HepG2 (cell line): ENCODE results near the gene XPR1. TPM values are rescaled to one million over a fixed set of nuclear protein-coding genes. Genes with fewer than 3 reads are reported as not detected.

Experiments
- ATAC-seq: fragments of 200-7000 bp; cut with Tn5 transposase; 3 replicates; pipeline ENCODE4 v1.9.1; 2020; ENCODE audit warnings: mild to moderate bottlenecking, moderate library complexity
- BruUV-seq: library from RNA; stranded (reverse); fragments of 400-500 nt; replicated peaks from 2 replicates; lab custom pipeline; 2021; lab: Mats Ljungman, UMichigan
- CTCF ChIA-PET: fragments of 300-600 bp; formaldehyde crosslinking; extraction: SDS; loops from one replicate; lab custom pipeline; 2021; ENCODE audit warnings: low total read pairs, inconsistent platforms, low intra/inter-chr PET ratio; lab: Yijun Ruan, JAX
- POLR2A ChIA-PET: fragments of 350-600 bp; sonication (Branson Sonifier 250); formaldehyde crosslinking; loops from one replicate; lab custom pipeline; 2020; ENCODE audit warnings: antibody characterized with exemption, inconsistent platforms; lab: Yijun Ruan, JAX
- DNase-seq: peaks from one replicate; pipeline ENCODE4 v3.0.0-alpha.2; 2015; ENCODE audit warnings: low spot score
- FAIRE-seq: peaks from 3 replicates; lab custom pipeline; 2011; peaks lifted over from hg19 to GRCh38; lab: Jason Lieb, UNC
- H2AFZ ChIP-seq: one replicate; pipeline ENCODE4 v1.6.1; 2011; ENCODE audit warnings: low read length, inconsistent platforms
- H3K27ac ChIP-seq: fragments of 300-600 bp; 3 replicates; pipeline ENCODE4 v1.8.0; 2011; ENCODE audit warnings: mixed run types, mild to moderate bottlenecking, mixed read lengths, low read length, inconsistent platforms; ENCODE audit not compliant: insufficient read depth; ENCODE audit errors: extremely low read length
- H3K27me3 ChIP-seq, 2 experiments: fragments of 200-600 bp in 1 of 2; 2 replicates in 1 of 2; 3 replicates in 1 of 2; pipeline versions ENCODE4 v1.6.0 to v1.8.0; 2011; ENCODE audit warnings: low read length in 2 of 2, mild to moderate bottlenecking in 2 of 2, moderate library complexity in 2 of 2, inconsistent platforms in 1 of 2; ENCODE audit not compliant: insufficient read depth in 2 of 2, control insufficient read depth in 1 of 2
- H3K36me3 ChIP-seq, 2 experiments: fragments of 200-600 bp in 1 of 2; replicated peaks in 1 of 2; 2 replicates in 1 of 2; 3 replicates in 1 of 2; pipeline versions ENCODE4 v1.5.1 to v1.8.0; 2011; ENCODE audit warnings: low read length in 2 of 2, inconsistent platforms in 1 of 2; ENCODE audit not compliant: insufficient read depth in 2 of 2, control insufficient read depth in 1 of 2
- H3K4me1 ChIP-seq: 2 replicates; pipeline ENCODE4 v1.5.1; 2012; ENCODE audit warnings: low read length, inconsistent platforms; ENCODE audit not compliant: insufficient read depth
- H3K4me2 ChIP-seq: 2 replicates; pipeline ENCODE4 v1.6.0; 2011; ENCODE audit warnings: low read depth, low read length, inconsistent platforms
- H3K4me3 ChIP-seq, 3 experiments: fragments of 200-600 bp in 1 of 3; sonication (generic), shearing (Covaris generic) in 1 of 3; replicated peaks in 1 of 3; 2 replicates each; pipeline ENCODE4 v1.5.1; 2011 to 2016; ENCODE audit warnings: low read length in 3 of 3, inconsistent platforms in 2 of 3, low read depth in 2 of 3, mild to moderate bottlenecking in 2 of 3, control low read depth in 1 of 3, mixed read lengths in 1 of 3; ENCODE audit not compliant: insufficient read depth in 1 of 3
- H3K79me2 ChIP-seq: one replicate; pipeline ENCODE4 v1.6.1; 2011; ENCODE audit warnings: low read length, inconsistent platforms; ENCODE audit not compliant: insufficient read depth
- H3K9ac ChIP-seq: 2 replicates; pipeline ENCODE4 v1.6.0; 2011; ENCODE audit warnings: mild to moderate bottlenecking, low read depth, low read length, inconsistent platforms; ENCODE audit not compliant: insufficient read depth
- H3K9me3 ChIP-seq: 2 replicates; pipeline ENCODE4 v1.5.1; 2012; ENCODE audit warnings: mild to moderate bottlenecking, low read length
- H4K20me1 ChIP-seq: 2 replicates; pipeline ENCODE4 v1.6.0; 2011; ENCODE audit warnings: inconsistent platforms, mild to moderate bottlenecking, low read length, moderate library complexity; ENCODE audit not compliant: insufficient read depth
- CEBPB ChIP-seq: IDR thresholded peaks from 2 replicates; pipeline ENCODE4 v1.6.1; 2011; ENCODE audit warnings: low read depth, low read length, improper control_type of control experiment, borderline replicate concordance
- RXRA ChIP-seq: sonication (generic); formaldehyde crosslinking; IDR thresholded peaks from 2 replicates; pipeline ENCODE4 v1.5.1; 2020; ENCODE audit warnings: missing genetic modification reagents
- SP2 ChIP-seq: sonication (generic); formaldehyde crosslinking; IDR thresholded peaks from 2 replicates; pipeline ENCODE4 v1.5.1; 2020; ENCODE audit warnings: mild to moderate bottlenecking, missing genetic modification reagents
- SRSF4 ChIP-seq: fragments of 200-400 bp; formaldehyde crosslinking; IDR thresholded peaks from one replicate; pipeline ENCODE4 v1.6.1; 2018; ENCODE audit warnings: mild to moderate bottlenecking, low read depth, low read length, moderate library complexity; ENCODE audit not compliant: poor library complexity, severe bottlenecking
- ZBTB20 ChIP-seq: sonication (generic); formaldehyde crosslinking; IDR thresholded peaks from 2 replicates; pipeline ENCODE4 v1.8.1; 2023; ENCODE audit warnings: missing genetic modification reagents, low read depth, mild to moderate bottlenecking, borderline replicate concordance
- ZNF460 ChIP-seq: sonication (generic); formaldehyde crosslinking; IDR thresholded peaks from 2 replicates; pipeline ENCODE4 v1.5.1; 2020; ENCODE audit warnings: missing genetic modification reagents, mild to moderate bottlenecking, borderline replicate concordance
- ZNF510 ChIP-seq: sonication (generic); formaldehyde crosslinking; IDR thresholded peaks from 2 replicates; pipeline ENCODE4 v1.4.0; 2020; ENCODE audit warnings: low read depth, mild to moderate bottlenecking, missing genetic modification reagents
- ZNF788 ChIP-seq: sonication (generic); formaldehyde crosslinking; IDR thresholded peaks from 2 replicates; pipeline ENCODE4 v1.5.0; 2020; ENCODE audit warnings: mild to moderate bottlenecking, missing genetic modification reagents, borderline replicate concordance
- ZNF850 ChIP-seq: sonication (generic); formaldehyde crosslinking; conservative IDR thresholded peaks from 2 replicates; pipeline ENCODE4 v1.9.0; 2021; ENCODE audit warnings: mild to moderate bottlenecking, missing genetic modification reagents
- WGBS: methylation state at CpG from one replicate; pipeline ENCODE4 v1.1.6; 2017; ENCODE audit warnings: low lambda C conversion rate; 5-methylcytosine and 5-hydroxymethylcytosine counted together
- in situ Hi-C: cut with HindIII; loops from 2 replicates; pipeline ENCODE4 v1.10.0; 2017; ENCODE audit warnings: low pct_unique_long_range_greater_than_20kb; ENCODE audit not compliant: extremely low pct_ligation_motif_present
- intact Hi-C: fragments of 100-400 bp; cut with micrococcal nuclease; formaldehyde crosslinking; loops from one replicate; pipeline ENCODE4 v1.10.0; 2022; ENCODE audit not compliant: unreplicated experiment
- polyA plus RNA-seq, 8 experiments: library from polyadenylated mRNA; depleted of rRNA in 3 of 8; stranded (reverse) in 7 of 8; unstranded in 1 of 8; fragments of >200 nt; fragmentation: Illumina TruSeq in 4 of 8; extraction: Trizol in 4 of 8; gene quantifications; 2 replicates each; pipeline versions ENCODE4 v1.2.1 to v1.2.3, GENCODE V29; 2011 to 2016; ENCODE audit warnings: low read depth in 4 of 8, missing spikeins in 1 of 8, mixed read lengths in 1 of 8; ENCODE audit not compliant: insufficient read depth in 1 of 8
- total RNA-seq, 5 experiments: library from RNA; depleted of rRNA; stranded (reverse); fragments of >200 nt; fragmentation: Illumina TruSeq; extraction: Trizol; gene quantifications; 2 replicates each; pipeline ENCODE4 v1.2.3, GENCODE V29; 2016; ENCODE audit warnings: low read depth in 1 of 5
- TF ChIP-seq, protein P1 (sequence below): IDR thresholded peaks from 2 replicates; pipeline ENCODE4 v1.6.1; 2016; ENCODE audit warnings: missing biosample characterization, missing genetic modification reagents, low read depth
- TF ChIP-seq, protein P2 (sequence below): IDR thresholded peaks from 2 replicates; pipeline ENCODE4 v1.4.0; 2020; ENCODE audit warnings: mild to moderate bottlenecking, missing genetic modification reagents
- TF ChIP-seq, protein P3 (sequence below): IDR thresholded peaks from 2 replicates; pipeline ENCODE4 v1.6.1; 2016
- TF ChIP-seq, protein P4 (sequence below): IDR thresholded peaks from 2 replicates; pipeline ENCODE4 v1.6.1; 2016; ENCODE audit warnings: low read depth, borderline replicate concordance
- TF ChIP-seq, protein P5 (sequence below): sonication (generic); formaldehyde crosslinking; IDR thresholded peaks from 2 replicates; pipeline ENCODE4 v1.8.1; 2023; ENCODE audit warnings: missing genetic modification reagents, inconsistent platforms, borderline replicate concordance
- TF ChIP-seq, protein P6 (sequence below): sonication (generic); formaldehyde crosslinking; conservative IDR thresholded peaks from 2 replicates; pipeline ENCODE4 v1.8.1; 2023; ENCODE audit warnings: missing genetic modification reagents

The XPR1 gene
- total and polyA plus RNA-seq, 2 of the 13 experiments (the other 11 are each of a cell fraction or from before 2014, with no cell fraction given) = 22.3 to 23.6 TPM

DNA sequence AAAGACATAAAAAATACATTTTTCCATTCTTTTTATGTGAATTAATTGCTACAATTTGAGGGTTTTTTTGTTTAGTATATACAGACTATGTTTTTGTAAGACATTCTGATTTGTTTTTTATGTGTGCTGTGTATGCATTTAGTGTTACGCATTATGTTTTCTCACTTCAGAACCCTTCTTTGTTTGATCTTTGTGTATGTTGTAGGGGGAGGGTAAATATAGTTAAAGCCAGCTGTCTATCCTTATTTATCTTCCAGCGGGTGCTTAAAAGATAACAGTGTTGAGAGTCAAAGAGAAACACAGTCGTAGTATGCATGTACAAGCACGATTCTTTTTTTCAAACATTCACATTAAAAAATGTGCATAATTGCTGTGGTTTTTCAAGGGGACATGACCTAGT, 183.4 kb downstream of the XPR1 start (continued):
- TF ChIP-seq ZBTB20 (CRISPR knock-in tag) (peak; percentile 87; the same call in 1 of the 2 replicates), ZNF510 (CRISPR knock-in tag) (no peak), SRSF4 (no peak), SP2 (no peak), ZNF788 (CRISPR knock-in tag) (no peak), CEBPB (no peak)
- TF ChIP-seq, protein P1, sequence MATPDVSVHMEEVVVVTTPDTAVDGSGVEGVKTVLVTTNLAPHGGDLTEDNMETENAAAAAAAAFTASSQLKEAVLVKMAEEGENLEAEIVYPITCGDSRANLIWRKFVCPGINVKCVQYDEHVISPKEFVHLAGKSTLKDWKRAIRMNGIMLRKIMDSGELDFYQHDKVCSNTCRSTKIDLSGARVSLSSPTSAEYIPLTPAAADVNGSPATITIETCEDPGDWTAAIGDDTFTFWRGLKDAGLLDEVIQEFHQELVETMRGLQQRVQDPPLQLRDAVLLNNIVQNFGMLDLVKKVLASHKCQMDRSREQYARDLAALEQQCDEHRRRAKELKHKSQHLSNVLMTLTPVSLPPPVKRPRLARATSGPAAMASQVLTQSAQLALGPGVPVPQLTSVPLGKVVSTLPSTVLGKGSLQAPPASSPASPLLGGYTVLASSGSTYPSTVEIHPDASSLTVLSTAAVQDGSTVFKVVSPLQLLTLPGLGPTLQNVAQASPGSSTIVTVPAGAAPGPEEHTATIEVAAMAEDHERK = no peak
- TF ChIP-seq, protein P2, sequence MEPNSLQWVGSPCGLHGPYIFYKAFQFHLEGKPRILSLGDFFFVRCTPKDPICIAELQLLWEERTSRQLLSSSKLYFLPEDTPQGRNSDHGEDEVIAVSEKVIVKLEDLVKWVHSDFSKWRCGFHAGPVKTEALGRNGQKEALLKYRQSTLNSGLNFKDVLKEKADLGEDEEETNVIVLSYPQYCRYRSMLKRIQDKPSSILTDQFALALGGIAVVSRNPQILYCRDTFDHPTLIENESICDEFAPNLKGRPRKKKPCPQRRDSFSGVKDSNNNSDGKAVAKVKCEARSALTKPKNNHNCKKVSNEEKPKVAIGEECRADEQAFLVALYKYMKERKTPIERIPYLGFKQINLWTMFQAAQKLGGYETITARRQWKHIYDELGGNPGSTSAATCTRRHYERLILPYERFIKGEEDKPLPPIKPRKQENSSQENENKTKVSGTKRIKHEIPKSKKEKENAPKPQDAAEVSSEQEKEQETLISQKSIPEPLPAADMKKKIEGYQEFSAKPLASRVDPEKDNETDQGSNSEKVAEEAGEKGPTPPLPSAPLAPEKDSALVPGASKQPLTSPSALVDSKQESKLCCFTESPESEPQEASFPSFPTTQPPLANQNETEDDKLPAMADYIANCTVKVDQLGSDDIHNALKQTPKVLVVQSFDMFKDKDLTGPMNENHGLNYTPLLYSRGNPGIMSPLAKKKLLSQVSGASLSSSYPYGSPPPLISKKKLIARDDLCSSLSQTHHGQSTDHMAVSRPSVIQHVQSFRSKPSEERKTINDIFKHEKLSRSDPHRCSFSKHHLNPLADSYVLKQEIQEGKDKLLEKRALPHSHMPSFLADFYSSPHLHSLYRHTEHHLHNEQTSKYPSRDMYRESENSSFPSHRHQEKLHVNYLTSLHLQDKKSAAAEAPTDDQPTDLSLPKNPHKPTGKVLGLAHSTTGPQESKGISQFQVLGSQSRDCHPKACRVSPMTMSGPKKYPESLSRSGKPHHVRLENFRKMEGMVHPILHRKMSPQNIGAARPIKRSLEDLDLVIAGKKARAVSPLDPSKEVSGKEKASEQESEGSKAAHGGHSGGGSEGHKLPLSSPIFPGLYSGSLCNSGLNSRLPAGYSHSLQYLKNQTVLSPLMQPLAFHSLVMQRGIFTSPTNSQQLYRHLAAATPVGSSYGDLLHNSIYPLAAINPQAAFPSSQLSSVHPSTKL (CRISPR knock-in tag) = peak; percentile 89

DNA sequence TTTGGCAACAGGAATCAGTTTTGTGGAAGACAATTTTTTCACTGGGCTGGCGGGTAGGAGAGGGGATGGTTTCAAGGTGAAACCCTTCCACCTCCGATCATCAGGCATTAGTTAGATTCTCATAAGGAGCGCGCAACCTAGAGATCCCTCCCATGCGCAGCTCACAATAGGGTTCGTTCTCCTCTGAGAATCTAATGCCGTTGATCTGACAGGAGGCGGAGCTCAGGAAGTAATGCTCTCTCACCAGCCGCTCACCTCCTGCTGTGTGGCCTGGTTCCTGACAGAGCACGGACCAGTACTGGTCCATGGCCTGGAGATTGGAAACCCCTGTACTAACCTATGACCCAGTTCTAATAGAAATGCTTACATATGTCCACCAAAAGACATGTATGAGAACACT, 184.3 kb downstream of the XPR1 start:
- CTCF ChIA-PET = no interaction called here
- ATAC-seq = no peak
- TF ChIP-seq RXRA (CRISPR knock-in tag) (no peak), ZNF460 (no peak), ZNF850 (CRISPR knock-in tag) (no peak)
- TF ChIP-seq, protein P3, sequence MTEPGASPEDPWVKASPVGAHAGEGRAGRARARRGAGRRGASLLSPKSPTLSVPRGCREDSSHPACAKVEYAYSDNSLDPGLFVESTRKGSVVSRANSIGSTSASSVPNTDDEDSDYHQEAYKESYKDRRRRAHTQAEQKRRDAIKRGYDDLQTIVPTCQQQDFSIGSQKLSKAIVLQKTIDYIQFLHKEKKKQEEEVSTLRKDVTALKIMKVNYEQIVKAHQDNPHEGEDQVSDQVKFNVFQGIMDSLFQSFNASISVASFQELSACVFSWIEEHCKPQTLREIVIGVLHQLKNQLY (CRISPR knock-in tag) = no peak
- TF ChIP-seq, protein P4, sequence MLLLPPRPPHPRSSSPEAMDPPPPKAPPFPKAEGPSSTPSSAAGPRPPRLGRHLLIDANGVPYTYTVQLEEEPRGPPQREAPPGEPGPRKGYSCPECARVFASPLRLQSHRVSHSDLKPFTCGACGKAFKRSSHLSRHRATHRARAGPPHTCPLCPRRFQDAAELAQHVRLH = no peak
- TF ChIP-seq, protein P5, sequence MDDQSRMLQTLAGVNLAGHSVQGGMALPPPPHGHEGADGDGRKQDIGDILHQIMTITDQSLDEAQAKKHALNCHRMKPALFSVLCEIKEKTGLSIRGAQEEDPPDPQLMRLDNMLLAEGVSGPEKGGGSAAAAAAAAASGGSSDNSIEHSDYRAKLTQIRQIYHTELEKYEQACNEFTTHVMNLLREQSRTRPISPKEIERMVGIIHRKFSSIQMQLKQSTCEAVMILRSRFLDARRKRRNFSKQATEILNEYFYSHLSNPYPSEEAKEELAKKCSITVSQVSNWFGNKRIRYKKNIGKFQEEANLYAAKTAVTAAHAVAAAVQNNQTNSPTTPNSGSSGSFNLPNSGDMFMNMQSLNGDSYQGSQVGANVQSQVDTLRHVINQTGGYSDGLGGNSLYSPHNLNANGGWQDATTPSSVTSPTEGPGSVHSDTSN = no peak
- TF ChIP-seq, protein P6, sequence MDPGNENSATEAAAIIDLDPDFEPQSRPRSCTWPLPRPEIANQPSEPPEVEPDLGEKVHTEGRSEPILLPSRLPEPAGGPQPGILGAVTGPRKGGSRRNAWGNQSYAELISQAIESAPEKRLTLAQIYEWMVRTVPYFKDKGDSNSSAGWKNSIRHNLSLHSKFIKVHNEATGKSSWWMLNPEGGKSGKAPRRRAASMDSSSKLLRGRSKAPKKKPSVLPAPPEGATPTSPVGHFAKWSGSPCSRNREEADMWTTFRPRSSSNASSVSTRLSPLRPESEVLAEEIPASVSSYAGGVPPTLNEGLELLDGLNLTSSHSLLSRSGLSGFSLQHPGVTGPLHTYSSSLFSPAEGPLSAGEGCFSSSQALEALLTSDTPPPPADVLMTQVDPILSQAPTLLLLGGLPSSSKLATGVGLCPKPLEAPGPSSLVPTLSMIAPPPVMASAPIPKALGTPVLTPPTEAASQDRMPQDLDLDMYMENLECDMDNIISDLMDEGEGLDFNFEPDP (CRISPR knock-in tag) = no peak

More for the DNA sequence above, 184.3 kb downstream of the XPR1 start:
- no peak overlapping the region for H3K9ac ChIP-seq
- DNase-seq (no peak), FAIRE-seq (no peak)
- no peak overlapping the region for H3K27ac ChIP-seq
- intact Hi-C loops (no loop called here), in situ Hi-C loops (no loop called here)
- H3K4me3 ChIP-seq = no peak overlapping the region
- peaks cover 0 to 6% of the 10 kb centered on the region in 2 experiments; a peak in 1 of 5 replicates for H3K36me3 ChIP-seq
- H3K4me1 ChIP-seq = peaks cover 15% of the 10 kb centered on the region
- H4K20me1 ChIP-seq = no peaks in the 10 kb centered on the region; the same call in 1 of the 2 replicates
- H3K4me2 ChIP-seq = no peak overlapping the region
- H3K9me3 ChIP-seq = no peaks in the 10 kb centered on the region
- H2AFZ ChIP-seq = no peak overlapping the region
- 97% methylated on average over 7 of the region's 10 CpGs for WGBS
- BruUV-seq = no TSS peak
- no peaks in the 10 kb centered on the region for H3K79me2 ChIP-seq
- H3K27me3 ChIP-seq = no peaks in the 10 kb centered on the region
- POLR2A ChIA-PET = no interaction called here
